AG09319 (cell line): ENCODE results near the gene VPS13D.

Experiments
- DNase-seq: peaks from one replicate; pipeline ENCODE4 v3.0.0-alpha.2; 2010; ENCODE audit warnings: low read depth; ENCODE audit errors: extremely low read depth
- CTCF ChIP-seq: IDR thresholded peaks from 2 replicates; pipeline ENCODE4 v1.5.1; 2011; ENCODE audit warnings: low read depth, mild to moderate bottlenecking, inconsistent platforms, low read length, moderate library complexity

The VPS13D gene

GRCh38 chr1:12339396-12339795 lies 109.6 kb downstream of the VPS13D start:
- DNase-seq: no peak
- TF ChIP-seq CTCF: no peak

DNA sequence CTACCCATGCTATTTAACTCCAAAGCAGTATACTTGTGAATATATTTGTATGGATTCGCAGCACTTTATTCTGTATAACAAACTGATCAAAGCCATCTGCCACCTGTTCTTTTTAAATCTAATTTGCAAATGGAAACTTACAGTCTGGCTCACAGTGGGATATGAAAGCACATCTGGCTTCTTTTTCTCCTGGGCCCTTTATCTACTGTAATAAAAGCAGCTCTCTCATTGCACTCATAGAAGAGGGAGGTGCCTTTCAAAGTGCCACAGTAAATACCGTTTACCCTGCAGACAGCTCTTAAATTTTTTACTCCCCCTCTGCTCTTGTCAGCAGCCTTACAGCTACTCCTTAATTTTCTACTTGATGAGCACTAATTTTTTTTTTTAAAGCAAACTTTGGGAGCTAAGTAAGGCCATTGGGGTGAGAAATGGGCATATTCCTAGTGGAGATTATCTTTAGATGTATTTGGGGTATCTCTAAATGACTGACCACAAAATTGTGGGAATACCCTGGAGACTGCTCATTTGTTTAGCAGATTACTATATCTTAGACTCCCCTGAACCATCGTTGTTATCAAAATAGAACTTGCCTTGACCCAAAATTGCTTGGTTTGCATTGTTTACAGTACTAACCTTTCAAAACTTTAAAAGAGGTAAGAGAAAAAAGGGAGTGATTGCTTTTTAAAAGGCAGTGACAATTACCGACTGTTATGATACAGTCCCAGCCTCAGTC lies 110.1 kb downstream of the VPS13D start:
- no peak for TF ChIP-seq CTCF
- no peak for DNase-seq

DNA sequence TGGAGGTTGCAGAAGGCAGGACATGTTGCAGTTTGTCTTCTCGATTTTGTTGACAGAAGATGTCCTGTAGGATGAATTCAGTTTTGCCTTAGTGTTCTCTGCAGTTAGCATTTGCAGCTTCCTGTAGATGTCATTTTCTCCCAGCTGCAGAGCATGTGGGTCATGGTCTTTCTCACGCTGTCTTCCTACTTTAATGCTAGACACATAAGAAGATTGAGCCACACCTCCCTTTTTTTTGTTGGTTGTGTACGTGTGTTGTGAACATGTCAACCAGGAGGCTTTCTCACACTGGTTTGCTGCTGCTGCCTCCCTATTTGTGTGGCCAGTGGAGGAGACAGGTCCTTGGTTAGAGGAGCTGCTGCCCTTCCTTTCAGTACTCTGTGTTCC lies 110.7 kb downstream of the VPS13D start:
- no peak for TF ChIP-seq CTCF
- DNase-seq: no peak

- TF ChIP-seq CTCF: no peak
- DNase-seq: no peak
These were observed 111.8 kb downstream of the VPS13D start for GRCh38 chr1:12341667-12342066.

DNA sequence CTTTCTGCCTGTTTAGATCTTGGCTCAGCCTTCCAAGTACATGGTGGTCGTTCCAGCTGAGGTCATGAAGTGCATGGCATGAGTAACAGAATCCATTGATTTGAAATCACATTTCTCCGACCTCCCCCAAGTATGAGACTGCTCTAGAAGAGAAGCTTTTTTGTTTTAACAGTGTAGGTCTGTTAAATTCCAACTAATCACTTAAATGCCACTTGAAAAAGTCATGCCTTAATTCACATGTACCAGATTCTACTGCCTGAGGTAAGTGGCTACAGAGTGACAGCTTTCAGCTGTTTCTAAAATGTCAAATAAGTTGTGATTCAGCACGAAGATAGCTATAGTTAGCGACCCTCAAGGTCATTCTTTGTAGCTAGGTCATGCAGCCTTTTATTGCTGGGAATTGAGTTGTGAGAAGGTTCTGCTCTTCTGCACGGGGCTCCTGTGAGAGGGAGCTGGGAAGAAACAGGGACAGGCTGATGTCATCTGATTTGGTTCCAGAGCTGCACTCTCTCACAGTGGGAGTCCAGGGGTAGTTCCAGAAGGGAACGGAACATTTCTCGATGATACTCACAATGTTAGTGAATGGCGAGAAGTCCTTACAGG lies 112.7 kb downstream of the VPS13D start:
- no peak for TF ChIP-seq CTCF
- DNase-seq: no peak

DNA sequence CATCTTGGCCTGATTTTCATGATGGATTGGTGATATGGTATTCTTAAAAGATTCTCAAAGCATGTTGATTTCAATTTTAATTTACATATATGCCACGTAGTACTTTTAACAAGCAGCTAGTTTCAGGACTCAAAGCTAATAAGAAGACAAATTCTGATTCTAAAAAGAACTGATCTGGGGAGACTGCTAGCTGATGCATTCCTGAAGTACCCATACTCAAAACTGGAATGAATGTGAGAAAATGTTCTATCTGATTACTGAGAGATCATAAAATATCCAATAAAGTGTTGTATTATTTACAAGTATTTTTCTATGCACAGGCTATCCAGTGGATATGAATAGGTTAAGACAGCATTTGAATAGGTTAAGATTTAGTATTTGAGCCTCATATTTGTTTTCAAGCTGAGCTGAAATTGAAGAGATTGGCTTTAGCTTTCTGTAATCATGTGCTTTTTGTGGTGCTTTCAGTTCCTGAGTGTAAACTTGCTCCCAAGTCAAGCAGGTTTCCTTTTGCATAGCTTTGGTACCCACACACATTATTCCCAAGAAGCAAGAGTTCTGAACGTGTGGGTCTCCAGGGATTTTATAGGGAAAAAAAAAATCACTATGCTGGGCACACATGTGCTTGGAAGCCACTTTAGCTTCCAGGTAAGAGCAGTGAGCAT lies 114.1 kb downstream of the VPS13D start:
- no peak for TF ChIP-seq CTCF
- no peak for DNase-seq
